Measurements from ENCODE around the gene WNK2.

WNK2 gene
- total RNA-seq, result 0 to 1.2 (median 0.15) reads per million in 18 experiments

DNA sequence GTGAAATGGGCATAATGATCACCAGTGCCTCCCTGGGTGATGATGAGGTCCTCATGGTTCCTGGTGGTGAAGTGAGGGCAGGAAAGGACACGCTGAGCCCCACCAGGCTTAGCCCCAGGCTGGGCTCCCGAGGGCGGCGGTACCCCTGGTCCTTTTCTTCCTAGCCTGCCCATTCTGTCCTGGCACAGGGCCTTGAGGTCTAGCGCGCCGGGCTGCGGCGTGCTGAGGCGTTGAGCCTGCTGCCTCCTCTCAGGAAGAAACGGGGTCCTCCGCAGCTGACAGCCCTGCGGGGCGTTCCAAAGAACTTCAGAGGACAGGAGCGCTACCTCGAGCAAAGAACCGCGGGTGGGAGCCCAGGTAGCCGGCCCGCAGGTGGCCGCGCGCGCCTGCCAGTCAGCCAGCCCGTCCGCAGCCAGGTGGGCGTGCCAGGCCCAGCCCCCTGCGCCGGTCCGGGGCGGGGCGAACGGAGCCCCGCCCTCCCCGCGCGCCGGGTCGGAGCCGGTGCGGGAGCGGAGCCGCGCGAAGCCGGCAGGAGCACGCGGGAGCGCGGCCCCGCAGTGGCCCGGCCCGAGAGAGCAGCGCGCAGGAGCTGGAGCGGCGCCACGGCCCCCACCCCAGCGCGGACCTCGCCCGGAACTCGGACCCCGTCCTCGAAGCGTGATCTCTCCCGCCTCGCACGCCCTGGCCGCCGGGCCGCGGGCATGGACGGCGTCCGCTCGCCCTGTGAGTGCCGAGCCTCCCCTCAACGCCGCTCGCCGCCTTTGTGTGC lies at the start of gene WNK2:
Gene WNK2, plus strand, starts transcription at position 477 of the 769 bp plus-strand sequence. CDS start 791 bp downstream, outside the sequence.
- peak in 1 of 2 donors; percentile 9 for DNase-seq

GRCh38 chr9:93134740-93135444 lies 49.0 kb upstream of the WNK2 start:
- DNase-seq, result no peak

- DNase-seq, result peak; percentile 15 to 62
These were observed 47.9 kb upstream of the WNK2 start for GRCh38 chr9:93136011-93136440.

DNA sequence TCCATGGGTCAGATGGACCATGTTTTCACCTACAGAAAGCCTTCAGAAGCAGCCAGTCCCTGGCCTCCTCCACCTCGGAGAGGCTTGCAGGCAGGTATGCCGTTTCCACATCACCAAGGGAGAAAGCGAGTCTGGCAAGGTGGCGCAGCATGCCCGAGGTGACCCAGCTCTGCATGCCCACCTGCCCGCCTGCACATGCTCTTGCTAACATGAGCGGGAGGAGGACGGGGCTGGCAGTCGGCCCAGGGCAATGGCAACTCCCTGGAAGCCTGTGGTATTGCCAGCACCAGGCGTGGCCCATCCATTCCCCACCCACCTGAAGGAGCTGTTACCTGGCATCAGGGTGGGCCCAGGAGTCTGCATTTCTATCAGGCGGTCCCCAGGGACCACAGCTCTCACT lies 46.6 kb upstream of the WNK2 start:
- DNase-seq, result no peak

DNA sequence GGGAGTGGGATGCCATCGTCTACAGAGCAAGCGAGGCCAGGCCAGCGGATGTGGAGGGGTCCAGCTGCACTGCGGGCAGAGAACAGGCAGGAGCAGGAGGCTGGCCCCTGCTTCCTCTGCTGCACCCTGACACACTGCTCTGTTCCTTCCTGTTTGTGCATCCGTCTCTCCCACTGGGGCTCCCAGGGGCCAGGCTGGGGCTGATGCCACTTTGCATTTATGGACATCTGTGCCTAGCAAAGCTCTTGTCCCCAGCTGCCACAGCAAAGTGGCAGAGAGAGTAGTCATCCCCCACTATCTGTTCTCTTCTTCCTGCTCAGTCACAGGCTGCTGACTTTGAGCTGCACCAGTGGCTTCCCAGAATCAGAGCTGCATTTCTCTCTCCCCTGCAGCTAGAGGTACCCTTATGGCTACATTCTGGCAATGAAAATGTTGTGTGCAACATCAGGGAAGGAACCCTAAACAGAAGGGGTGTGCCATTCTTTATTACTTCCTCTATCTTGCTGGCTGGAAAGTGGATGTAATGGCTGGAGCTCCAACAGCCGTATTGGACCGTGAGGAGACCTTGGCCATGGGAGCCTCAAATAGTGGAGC lies 45.7 kb upstream of the WNK2 start:
- peak in 1 of 2 donors; percentile 3 for DNase-seq

- no peak for DNase-seq
These were observed 44.4 kb upstream of the WNK2 start for GRCh38 chr9:93139365-93140182.

DNA sequence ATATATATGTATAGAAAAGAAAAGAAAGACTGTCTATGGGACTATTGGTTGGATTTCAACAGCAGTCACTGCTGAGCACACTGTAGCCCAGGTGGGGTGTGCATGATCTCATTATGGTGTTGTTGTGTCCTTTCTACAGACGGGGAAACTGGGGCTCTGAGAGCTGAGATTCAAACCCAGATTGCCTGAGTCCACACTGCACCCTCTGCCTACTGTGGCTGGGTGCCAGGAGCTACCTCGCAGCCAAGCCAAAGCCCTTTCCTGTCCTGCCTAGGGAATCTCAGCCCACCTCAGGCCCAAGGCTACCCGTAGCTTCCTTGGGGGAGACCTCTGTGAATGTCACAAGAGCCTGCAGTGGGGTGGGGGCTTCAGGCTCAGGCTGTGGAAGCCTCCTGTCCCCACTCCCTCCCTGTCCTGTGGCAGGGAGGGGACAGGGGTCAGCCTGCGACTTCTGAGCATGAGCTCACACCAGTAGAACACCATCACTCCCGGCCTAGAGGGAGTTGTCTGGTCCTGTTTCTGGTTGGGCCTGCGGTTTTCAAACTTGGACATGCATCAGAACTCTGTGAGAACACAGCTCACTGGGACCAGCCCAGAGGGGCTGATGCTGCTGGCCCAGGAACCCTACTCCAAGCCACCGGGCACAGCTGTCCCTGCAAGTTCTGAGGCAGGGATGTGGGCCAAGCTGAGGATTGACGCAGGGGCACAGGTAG lies 42.0 kb upstream of the WNK2 start:
- no peak for DNase-seq

- no peak for DNase-seq
These were observed 40.0 kb upstream of the WNK2 start for GRCh38 chr9:93143830-93144530.

DNA sequence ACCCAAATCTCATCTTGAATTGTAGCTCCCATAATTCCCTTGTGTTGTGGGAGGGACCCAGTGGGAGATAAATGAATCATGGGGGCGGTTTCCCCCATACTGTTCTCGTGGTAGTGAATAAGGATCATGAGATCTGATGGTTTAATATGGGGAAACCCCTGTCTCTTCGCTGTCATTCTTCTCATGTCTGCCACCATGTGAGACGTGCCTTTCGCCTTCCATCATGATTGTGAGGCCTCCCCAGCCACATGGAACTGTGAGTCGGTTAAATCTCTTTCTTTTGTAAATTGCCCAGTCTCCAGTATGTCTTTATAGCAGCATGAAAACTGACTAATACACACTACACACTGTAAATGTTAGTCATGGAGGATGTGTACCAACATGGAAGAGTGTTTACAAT lies 37.2 kb upstream of the WNK2 start:
- DNase-seq, result peak; percentile 43 to 46

GRCh38 chr9:93147632-93148031 lies 36.3 kb upstream of the WNK2 start:
- no peak for DNase-seq

DNA sequence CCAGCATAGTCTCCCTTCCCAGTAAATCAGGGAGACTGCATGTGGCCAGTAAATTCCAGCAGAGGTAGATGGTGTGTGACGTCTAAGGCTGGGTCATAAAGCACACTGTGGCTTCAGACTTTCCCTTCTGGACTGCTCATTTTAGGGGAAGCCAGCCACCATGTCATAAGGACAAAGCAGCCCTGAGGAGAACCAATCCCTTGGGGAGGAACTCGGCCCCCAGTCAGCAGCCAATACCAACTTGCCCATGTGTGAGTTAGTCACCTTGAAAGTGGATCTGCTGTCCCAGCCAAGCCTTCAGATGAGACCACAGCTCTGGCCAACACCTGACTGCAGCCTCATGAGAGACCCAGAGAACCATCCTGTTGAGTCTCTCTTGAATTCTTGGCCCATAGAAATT lies 35.2 kb upstream of the WNK2 start:
- DNase-seq, result peak in 1 of 2 donors; percentile 20

DNA sequence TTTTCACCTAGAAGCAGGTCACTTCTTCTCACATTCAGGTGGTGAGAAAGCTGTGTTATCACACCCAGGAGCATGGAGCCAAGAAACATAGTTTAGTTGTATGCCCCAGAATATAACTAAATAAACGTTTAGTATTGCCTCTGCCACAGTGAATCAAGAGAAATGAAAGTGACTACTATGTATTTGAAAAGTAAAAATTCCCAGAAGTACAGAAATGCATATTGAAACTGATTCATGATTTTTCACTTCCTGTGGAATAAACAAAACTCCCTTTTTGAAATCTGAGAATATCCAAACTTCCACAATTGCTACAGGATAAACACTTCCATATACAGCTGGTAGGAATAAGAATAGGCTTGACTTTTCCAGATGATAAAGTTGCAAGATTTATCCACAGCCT lies 34.6 kb upstream of the WNK2 start:
- no peak for DNase-seq

- no peak for DNase-seq
These were observed 32.7 kb upstream of the WNK2 start for GRCh38 chr9:93151097-93151784.

DNA sequence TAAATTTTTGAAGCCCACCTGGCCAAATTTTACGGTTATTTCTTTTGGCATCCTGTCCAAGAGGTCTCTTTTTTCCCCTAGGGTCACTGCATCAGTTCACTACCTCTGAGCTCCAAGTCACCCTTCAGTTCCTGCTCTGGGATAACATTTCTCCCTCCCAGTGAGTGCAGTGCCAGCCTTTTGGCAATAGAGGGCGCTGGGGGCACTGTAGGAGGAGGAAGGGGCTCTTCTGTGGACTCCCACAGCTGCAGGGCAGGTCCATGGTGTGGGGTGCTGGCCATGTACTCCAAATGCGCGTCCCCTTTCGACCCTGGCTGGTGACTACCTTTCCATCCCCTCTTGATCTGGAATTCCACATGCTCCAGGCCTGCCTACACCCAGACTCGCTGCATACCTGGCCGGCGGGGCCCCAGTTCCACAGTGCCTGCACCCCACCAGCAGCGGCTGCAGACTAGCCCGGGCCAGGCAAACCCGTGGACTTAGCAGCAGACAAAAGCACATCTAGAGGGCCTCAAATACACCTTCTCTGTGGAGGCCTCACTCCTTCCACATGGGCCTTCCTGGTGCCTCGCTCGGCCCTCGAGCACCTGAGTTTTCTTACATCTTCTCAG lies 29.5 kb upstream of the WNK2 start:
- peak; percentile 45 to 56 for DNase-seq

GRCh38 chr9:93155716-93156474 lies 28.0 kb upstream of the WNK2 start:
- peak in 1 of 2 donors; percentile 32 for DNase-seq

DNA sequence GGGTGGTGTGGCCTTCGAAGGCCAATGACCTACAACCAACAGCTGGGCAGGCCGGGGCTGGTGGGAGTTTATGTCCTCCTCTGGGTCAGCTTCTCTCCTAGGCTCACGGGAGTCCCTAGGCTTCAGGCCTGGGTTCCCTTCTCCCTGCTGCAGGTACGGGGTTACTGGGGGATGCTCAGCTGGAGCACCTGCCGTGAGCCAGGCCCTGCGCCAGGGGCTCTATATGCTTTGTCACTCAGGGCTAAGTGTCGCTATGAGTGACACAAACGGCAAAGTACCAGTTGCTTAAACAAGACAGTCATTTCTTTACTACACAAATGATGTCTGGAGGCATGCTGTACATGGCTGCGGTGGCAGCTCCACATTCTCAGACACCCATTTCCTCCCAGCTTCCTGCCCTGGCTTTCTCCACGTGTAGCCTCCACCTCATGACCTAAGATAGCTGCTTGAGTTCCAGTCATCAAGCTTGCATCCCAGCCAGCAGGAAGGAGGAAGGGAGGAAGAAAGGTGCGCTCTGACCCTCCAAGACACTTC lies 27.4 kb upstream of the WNK2 start:
- DNase-seq, result no peak

DNA sequence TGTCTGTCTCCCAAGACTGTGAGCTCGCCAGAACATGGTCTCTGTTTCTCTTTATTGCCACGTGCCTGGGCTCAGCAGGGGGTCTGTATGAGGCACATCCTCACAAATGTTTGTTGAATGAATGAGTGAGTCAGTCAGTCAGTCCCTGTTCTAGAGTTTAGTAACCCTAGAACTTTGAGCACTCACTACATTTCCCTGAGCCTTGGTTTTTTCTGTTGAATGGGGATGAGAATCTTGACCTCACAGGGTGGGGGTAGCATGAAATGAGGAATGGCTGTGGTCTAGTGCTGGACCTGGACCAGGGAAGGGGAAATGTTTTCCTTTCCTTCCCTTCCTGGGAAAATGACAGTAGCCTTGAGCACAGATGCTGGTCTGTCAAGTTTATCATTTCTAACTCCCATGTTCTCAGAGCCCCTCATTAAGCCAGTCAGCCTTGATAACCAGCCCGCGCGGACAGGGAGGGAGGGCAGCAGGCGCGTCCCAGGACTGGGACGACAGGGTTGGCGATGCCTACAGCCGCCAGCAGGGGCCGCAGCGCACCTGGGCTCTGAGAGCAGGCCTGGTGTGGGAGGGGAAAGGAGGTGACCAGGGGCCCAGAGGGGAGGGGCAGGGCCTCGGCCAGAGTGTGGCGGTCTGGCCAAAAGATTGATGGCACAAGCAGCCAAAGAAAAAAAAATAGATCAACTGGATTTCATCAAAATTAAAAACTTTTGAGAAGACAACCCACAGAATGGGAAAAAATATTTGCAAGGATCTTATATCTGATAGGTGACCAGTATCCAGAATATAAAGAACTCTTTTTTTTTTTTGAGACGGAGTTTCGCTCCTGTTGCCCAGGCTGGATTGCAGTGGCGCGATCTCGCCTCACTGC lies 24.1 kb upstream of the WNK2 start:
- DNase-seq, result peak; percentile 72 to 74
